Measurements from ENCODE around the gene MYL5.
"Not testable (repeated sequence)": the region's sequence is repeated elsewhere in the genome, so short reads cannot be mapped to it uniquely, and the experiment has no call there.

Gene MYL5

DNA sequence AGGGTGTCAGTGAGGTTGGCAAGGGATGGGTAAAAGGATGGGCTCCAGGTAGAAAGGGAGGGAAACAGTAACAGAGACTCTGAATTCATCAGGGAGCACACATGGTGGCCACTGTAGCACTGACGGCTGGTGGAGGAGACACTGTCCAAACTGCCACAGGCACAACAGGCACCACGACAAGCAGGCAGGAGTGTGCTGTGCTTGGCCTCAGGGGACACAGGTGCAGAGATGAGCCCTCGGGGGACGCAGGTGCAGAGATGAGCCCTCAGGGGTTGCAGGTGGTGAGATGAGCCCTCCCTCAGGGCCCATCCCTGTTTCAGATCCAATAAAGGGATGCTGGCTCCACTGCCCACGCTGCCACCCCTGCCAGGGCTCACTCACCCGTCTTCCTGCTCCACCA, 41.4 kb upstream of the MYL5 start:
- POLR2A ChIA-PET = no interaction called here
- DNase-seq (ENCODE audit: low read depth, low spot score) = no peak
- CTCF ChIA-PET = no interaction called here
- TF ChIP-seq, protein P1, sequence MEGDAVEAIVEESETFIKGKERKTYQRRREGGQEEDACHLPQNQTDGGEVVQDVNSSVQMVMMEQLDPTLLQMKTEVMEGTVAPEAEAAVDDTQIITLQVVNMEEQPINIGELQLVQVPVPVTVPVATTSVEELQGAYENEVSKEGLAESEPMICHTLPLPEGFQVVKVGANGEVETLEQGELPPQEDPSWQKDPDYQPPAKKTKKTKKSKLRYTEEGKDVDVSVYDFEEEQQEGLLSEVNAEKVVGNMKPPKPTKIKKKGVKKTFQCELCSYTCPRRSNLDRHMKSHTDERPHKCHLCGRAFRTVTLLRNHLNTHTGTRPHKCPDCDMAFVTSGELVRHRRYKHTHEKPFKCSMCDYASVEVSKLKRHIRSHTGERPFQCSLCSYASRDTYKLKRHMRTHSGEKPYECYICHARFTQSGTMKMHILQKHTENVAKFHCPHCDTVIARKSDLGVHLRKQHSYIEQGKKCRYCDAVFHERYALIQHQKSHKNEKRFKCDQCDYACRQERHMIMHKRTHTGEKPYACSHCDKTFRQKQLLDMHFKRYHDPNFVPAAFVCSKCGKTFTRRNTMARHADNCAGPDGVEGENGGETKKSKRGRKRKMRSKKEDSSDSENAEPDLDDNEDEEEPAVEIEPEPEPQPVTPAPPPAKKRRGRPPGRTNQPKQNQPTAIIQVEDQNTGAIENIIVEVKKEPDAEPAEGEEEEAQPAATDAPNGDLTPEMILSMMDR (IDR thresholded peaks at IDR 0.05; ENCODE audit: insufficient read depth, low read length, missing control alignments) = no peak
- no peak overlapping the region for H3K4me3 ChIP-seq (ENCODE audit: low read depth, low read length)

DNA sequence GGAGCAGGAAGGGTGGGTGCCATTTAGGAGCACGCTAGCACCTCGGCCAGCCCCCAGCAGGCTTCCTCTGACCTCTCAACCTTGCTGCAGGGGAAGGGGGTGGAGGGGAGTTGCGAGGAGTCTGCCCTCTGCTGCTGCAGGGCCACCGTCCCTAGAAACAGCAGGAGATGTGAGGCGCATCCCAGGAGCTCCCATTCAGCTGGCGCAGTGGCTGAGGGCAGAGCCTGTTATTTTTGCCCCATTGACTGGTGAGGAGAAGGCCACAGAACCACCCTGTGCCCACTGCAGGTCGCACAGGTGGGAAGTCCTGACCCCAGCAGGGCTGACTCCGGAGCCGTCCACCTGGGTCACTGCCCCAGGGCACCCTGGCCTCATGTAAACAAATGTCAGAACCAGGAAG, 40.9 kb upstream of the MYL5 start:
- ChIA-PET POLR2A (no interaction called here), CTCF (no interaction called here)
- H3K4me3 ChIP-seq (ENCODE audit: low read depth, low read length) = no peak overlapping the region
- no peak for DNase-seq (ENCODE audit: low read depth, low spot score)
- TF ChIP-seq, protein P1 (IDR thresholded peaks at IDR 0.05; ENCODE audit: insufficient read depth, low read length, missing control alignments) = no peak

DNA sequence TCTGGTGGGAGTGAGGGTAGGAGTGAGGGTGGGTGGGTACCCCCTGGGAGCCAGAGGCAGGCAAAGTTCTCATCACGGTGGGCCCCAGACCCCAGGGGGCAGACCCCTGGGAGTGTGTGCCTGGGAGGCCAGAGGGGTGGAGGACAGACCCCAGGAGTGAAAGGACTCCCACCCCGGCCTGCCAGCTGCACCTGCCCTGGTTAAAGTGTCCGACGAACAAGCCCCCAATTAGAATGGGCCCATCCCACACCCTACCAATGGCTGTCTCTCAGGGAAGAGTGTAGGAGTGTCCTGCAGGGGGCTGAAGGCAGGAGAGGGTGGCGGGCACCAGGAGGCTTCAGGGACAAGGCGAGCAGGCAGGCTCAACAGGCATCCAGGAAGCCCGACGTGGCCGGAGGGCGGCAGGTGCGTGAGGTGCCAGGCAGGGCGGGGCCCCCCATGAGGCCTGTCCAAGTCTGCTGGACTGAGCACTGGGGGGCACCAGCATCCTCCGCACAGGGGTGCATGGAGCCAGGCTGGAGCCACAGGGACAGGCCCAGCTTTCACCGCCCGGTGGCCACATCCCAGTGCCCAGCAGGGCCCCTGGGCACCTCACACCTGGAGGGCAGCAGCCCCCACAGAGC, 40.3 kb upstream of the MYL5 start:
- ChIA-PET CTCF (no interaction called here), POLR2A (no interaction called here)
- TF ChIP-seq, protein P1 (IDR thresholded peaks at IDR 0.05; ENCODE audit: insufficient read depth, low read length, missing control alignments) = no peak
- no peak overlapping the region for H3K4me3 ChIP-seq (ENCODE audit: low read depth, low read length)
- no peak for DNase-seq (ENCODE audit: low read depth, low spot score)

DNA sequence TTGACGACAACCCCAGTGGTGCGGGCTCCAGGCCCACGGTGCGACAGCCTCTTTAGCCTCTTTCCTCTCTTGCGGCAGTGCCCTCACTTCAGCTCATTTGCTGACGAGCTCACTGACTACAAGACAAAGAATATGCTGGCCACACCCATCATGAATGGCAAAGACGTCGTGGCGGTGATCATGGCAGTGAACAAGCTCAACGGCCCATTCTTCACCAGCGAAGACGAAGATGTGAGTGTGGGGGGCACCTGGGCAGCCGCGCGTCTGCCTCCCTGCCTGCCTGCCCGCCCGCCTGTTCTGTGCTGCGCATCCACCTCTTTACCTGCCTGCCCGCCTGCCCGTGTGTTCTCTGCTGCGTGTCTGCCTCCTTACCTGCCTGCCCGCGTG, 39.8 kb upstream of the MYL5 start:
- no peak for DNase-seq (ENCODE audit: low read depth, low spot score)
- TF ChIP-seq, protein P1 (IDR thresholded peaks at IDR 0.05; ENCODE audit: insufficient read depth, low read length, missing control alignments) = no peak
- ChIA-PET CTCF (no interaction called here), POLR2A (no interaction called here)
- no peak overlapping the region for H3K4me3 ChIP-seq (ENCODE audit: low read depth, low read length)

DNA sequence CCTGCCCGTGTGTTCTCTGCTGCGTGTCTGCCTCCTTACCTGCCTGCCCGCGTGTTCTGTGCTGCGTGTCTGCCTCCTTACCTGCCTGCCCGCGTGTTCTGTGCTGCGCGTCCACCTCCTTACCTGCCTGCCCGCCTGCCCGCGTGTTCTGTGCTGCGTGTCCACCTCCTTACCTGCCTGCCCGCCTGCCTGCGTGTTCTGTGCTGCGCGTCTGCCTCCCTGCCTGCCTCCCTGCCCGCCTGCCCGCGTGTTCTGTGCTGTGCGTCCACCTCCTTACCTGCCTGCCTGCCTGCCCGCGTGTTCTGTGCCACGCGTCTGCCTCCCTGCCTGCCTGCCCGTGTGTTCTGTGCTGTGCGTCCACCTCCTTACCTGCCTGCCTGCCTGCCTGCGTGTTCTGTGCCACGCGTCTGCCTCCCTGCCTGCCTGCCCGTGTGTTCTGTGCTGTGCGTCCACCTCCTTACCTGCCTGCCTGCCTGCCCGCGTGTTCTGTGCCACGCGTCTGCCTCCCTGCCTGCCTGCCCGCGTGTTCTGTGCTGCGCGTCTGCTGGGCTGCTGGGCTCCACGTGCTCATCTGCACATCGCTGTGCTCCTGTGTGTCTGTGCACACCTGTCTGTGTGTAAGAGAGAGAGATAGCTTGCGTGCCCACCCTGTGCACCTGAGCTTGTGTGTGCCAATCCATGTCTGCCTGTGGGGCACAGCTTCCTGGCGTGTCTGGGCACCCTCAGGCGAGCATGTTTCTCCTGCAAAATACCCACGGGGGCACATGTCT, 39.1 kb upstream of the MYL5 start:
- POLR2A ChIA-PET; CTCF ChIA-PET; DNase-seq (ENCODE audit: low read depth, low spot score); H3K4me3 ChIP-seq (ENCODE audit: low read depth, low read length): not testable (repeated sequence)

DNA sequence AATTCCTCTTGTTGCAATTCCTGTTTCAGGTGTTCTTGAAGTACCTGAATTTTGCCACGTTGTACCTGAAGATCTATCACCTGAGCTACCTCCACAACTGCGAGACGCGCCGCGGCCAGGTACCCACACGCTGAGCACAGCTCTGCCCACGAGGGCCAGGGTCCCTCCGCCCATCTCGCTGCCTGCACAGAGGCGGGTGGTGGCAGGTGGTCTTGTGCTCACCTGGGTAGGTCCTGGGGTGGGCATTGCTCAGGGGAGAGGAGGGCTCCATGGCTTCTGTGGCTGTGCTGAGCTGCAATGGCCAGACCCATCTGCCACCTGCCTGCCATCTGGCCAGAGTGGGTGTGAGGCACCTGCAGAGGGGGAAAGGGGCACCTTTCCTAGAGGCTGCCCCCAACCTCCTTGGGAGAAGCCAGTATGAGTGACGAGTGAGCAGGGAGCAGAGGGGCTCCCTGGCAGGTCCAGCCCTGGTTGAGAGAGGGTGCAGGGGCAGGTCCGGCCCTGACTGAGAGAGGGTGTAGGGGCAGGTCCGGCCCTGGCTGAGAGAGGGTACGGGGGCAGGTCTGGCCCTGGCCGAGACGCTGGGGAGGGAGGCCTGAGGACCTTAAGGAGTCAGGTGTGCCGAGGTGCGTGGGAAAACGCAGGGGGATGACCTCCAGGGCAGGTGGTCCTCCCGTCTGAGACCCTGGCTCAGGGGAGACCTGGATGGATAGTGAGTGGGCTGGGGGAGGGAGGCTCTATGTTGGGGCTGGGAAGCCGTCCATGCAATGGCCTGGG, 38.3 kb upstream of the MYL5 start:
- POLR2A ChIA-PET = no interaction called here
- no peak for DNase-seq (ENCODE audit: low read depth, low spot score)

More for the DNA sequence above, 38.3 kb upstream of the MYL5 start:
- H3K4me3 ChIP-seq (ENCODE audit: low read depth, low read length) = no peak overlapping the region
- CTCF ChIA-PET = no interaction called here
- TF ChIP-seq, protein P1 (IDR thresholded peaks at IDR 0.05; ENCODE audit: insufficient read depth, low read length, missing control alignments) = no peak

Measured in AG04449 (cell line).